ENCODE results near the gene LIG1. TPM values are rescaled to one million over a fixed set of nuclear protein-coding genes. Genes with fewer than 3 reads are reported as not detected.

Gene LIG1
- total and polyA plus RNA-seq, 2 of the 13 experiments (the other 11 are each of a cell fraction or from before 2014, with no cell fraction given), result 20.1 to 64.4 TPM

GRCh38 chr19:48148576-48148975 is 21.6 kb downstream of the LIG1 start:
- FAIRE-seq (no peak), ATAC-seq (no peak), DNase-seq (ENCODE audit: low spot score) (no peak)
- H3K9ac ChIP-seq (ENCODE audit: insufficient read depth, low read depth, low read length), result no peak overlapping the region
- H3K4me1 ChIP-seq (ENCODE audit: insufficient read depth, low read length), result no peaks in the 10 kb centered on the region
- no TSS peak for BruUV-seq (replicated peaks)
- in situ Hi-C loops (cut with HindIII; ENCODE audit: extremely low pct_ligation_motif_present, low pct_unique_long_range_greater_than_20kb) (no loop called here), intact Hi-C loops (cut with micrococcal nuclease; ENCODE audit: unreplicated experiment) (no loop called here)
- ChIA-PET POLR2A (no interaction called here), CTCF (ENCODE audit: low intra/inter-chr PET ratio, low total read pairs) (no interaction called here)
- no peaks in the 10 kb centered on the region for H3K27me3 ChIP-seq (ENCODE audit: control insufficient read depth in 1 of 2, insufficient read depth in 2 of 2, low read length in 2 of 2)
- no peaks in the 10 kb centered on the region for H4K20me1 ChIP-seq (ENCODE audit: insufficient read depth, low read length)
- TF ChIP-seq PRDM15 (CRISPR knock-in tag; IDR thresholded peaks at IDR 0.05) (no peak), ZNF446 (CRISPR knock-in tag; IDR thresholded peaks at IDR 0.05) (no peak), U2AF2 (IDR thresholded peaks at IDR 0.05; ENCODE audit: low read depth, low read length) (no peak)
- no peaks in the 10 kb centered on the region for H3K9me3 ChIP-seq (ENCODE audit: low read length)
- H2AFZ ChIP-seq (ENCODE audit: low read length), result no peak overlapping the region
- H3K27ac ChIP-seq (ENCODE audit: extremely low read length, insufficient read depth, low read length), result no peak overlapping the region
- H3K4me2 ChIP-seq (ENCODE audit: low read depth, low read length), result no peak overlapping the region
- no peaks in the 10 kb centered on the region for H3K79me2 ChIP-seq (ENCODE audit: insufficient read depth, low read length)
- peaks cover 10 to 71% of the 10 kb centered on the region in 2 experiments; a peak in 3 of 5 replicates for H3K36me3 ChIP-seq (replicated peaks in 1 of 2; ENCODE audit: control insufficient read depth in 1 of 2, insufficient read depth in 2 of 2, low read length in 2 of 2)
- 95% methylated on average over 8 of the region's 9 CpGs for WGBS (ENCODE audit: low lambda C conversion rate)
- no peak overlapping the region for H3K4me3 ChIP-seq (replicated peaks in 1 of 3; ENCODE audit: insufficient read depth in 1 of 3, low read depth in 2 of 3, low read length in 3 of 3)

GRCh38 chr19:48147597-48148175 is 22.5 kb downstream of the LIG1 start:
- no peaks in the 10 kb centered on the region for H4K20me1 ChIP-seq (ENCODE audit: insufficient read depth, low read length)
- H3K9ac ChIP-seq (ENCODE audit: insufficient read depth, low read depth, low read length), result no peak overlapping the region
- no peak overlapping the region for H2AFZ ChIP-seq (ENCODE audit: low read length)
- H3K4me3 ChIP-seq (replicated peaks in 1 of 3; ENCODE audit: insufficient read depth in 1 of 3, low read depth in 2 of 3, low read length in 3 of 3), result no peak overlapping the region
- TF ChIP-seq HOXA7 (CRISPR knock-in tag; IDR thresholded peaks at IDR 0.05) (no peak), SKI (IDR thresholded peaks at IDR 0.05; ENCODE audit: partially characterized antibody) (no peak), HNRNPH1 (optimal IDR thresholded peaks at IDR 0.05; ENCODE audit: low read depth, low read length) (no peak), ELF3 (CRISPR knock-in tag; IDR thresholded peaks at IDR 0.05) (no peak), ZBTB8A (CRISPR knock-in tag; IDR thresholded peaks at IDR 0.05; ENCODE audit: borderline replicate concordance, low read depth) (no peak), SYNCRIP (IDR thresholded peaks at IDR 0.05; ENCODE audit: insufficient read depth, low read depth, low read length) (no peak), PAX8 (CRISPR knock-in tag; IDR thresholded peaks at IDR 0.05; ENCODE audit: borderline replicate concordance) (no peak), ZSCAN30 (CRISPR knock-in tag; IDR thresholded peaks at IDR 0.05) (no peak)
- in situ Hi-C loops (cut with HindIII; ENCODE audit: extremely low pct_ligation_motif_present, low pct_unique_long_range_greater_than_20kb), result no loop called here
- no peak overlapping the region for H3K27ac ChIP-seq (ENCODE audit: extremely low read length, insufficient read depth, low read length)
- WGBS (ENCODE audit: low lambda C conversion rate), result 88% methylated on average over 4 of the region's 4 CpGs
- FAIRE-seq, result no peak
- CTCF ChIA-PET (ENCODE audit: low intra/inter-chr PET ratio, low total read pairs), result no interaction called here
- no peak for DNase-seq (ENCODE audit: low spot score)
- no peaks in the 10 kb centered on the region for H3K9me3 ChIP-seq (ENCODE audit: low read length)
- intact Hi-C loops (cut with micrococcal nuclease; ENCODE audit: unreplicated experiment), result no loop called here
- ATAC-seq, result no peak
- H3K4me2 ChIP-seq (ENCODE audit: low read depth, low read length), result no peak overlapping the region
- peaks cover 11 to 76% of the 10 kb centered on the region in 2 experiments; a peak in 3 of 5 replicates for H3K36me3 ChIP-seq (replicated peaks in 1 of 2; ENCODE audit: control insufficient read depth in 1 of 2, insufficient read depth in 2 of 2, low read length in 2 of 2)
- H3K27me3 ChIP-seq (ENCODE audit: control insufficient read depth in 1 of 2, insufficient read depth in 2 of 2, low read length in 2 of 2), result no peaks in the 10 kb centered on the region
- no peaks in the 10 kb centered on the region for H3K4me1 ChIP-seq (ENCODE audit: insufficient read depth, low read length)
- POLR2A ChIA-PET, result no interaction called here
- H3K79me2 ChIP-seq (ENCODE audit: insufficient read depth, low read length), result no peaks in the 10 kb centered on the region
- BruUV-seq (replicated peaks), result no TSS peak
